HepG2 (cell line): ENCODE data around the gene HJURP. TPM values are rescaled to one million over a fixed set of nuclear protein-coding genes. Genes with fewer than 3 reads are reported as not detected.
A peak's percentile ranks its signal among the peaks of the same experiment; 100 is the strongest.

ENCODE experiments used
- ATF7-NPFF ChIP-seq: sonication (generic); formaldehyde crosslinking; IDR thresholded peaks from 2 replicates; pipeline ENCODE4 v1.8.1; 2023; ENCODE audit warnings: mild to moderate bottlenecking, low read depth, missing genetic modification reagents, moderate library complexity
- CCAR2 ChIP-seq: fragments of 200-400 bp; formaldehyde crosslinking; optimal IDR thresholded peaks from 2 replicates; pipeline ENCODE3; 2018; ENCODE audit warnings: low read depth, mild to moderate bottlenecking, low read length, moderate library complexity
- FOSL1 ChIP-seq: sonication (generic); formaldehyde crosslinking; IDR thresholded peaks from 2 replicates; pipeline ENCODE4 v1.9.0; 2021; ENCODE audit warnings: missing genetic modification reagents, borderline replicate concordance
- GATAD1 ChIP-seq: IDR thresholded peaks from 2 replicates; pipeline ENCODE4 v1.6.1; 2016; ENCODE audit warnings: missing genetic modification reagents, missing compliant biosample characterization
- MXI1 ChIP-seq: IDR thresholded peaks from 3 replicates; pipeline ENCODE4 v1.6.1; 2012; ENCODE audit warnings: low read depth, low read length, inconsistent platforms, borderline replicate concordance
- NFATC3 ChIP-seq: sonication (generic); formaldehyde crosslinking; IDR thresholded peaks from 2 replicates; pipeline ENCODE4 v1.5.1; 2020; ENCODE audit warnings: mild to moderate bottlenecking, missing genetic modification reagents
- REPIN1 ChIP-seq: sonication (generic); formaldehyde crosslinking; IDR thresholded peaks from 2 replicates; pipeline ENCODE4 v1.8.0; 2022; ENCODE audit warnings: missing genetic modification reagents, low read depth, mild to moderate bottlenecking, borderline replicate concordance
- YY1 ChIP-seq: IDR thresholded peaks from 2 replicates; pipeline ENCODE4 v1.6.1; 2011; ENCODE audit warnings: low read length, low read depth, moderate library complexity, mild to moderate bottlenecking; ENCODE audit not compliant: insufficient read depth, insufficient replicate concordance
- ZNF17 ChIP-seq: sonication (generic); formaldehyde crosslinking; IDR thresholded peaks from 2 replicates; pipeline ENCODE4 v1.5.0; 2020; ENCODE audit warnings: mild to moderate bottlenecking, missing genetic modification reagents
- ZNF766 ChIP-seq: sonication (generic); formaldehyde crosslinking; IDR thresholded peaks from 2 replicates; pipeline ENCODE4 v1.5.0; 2020; ENCODE audit warnings: missing genetic modification reagents, borderline replicate concordance
- ZNF773 ChIP-seq: sonication (generic); formaldehyde crosslinking; IDR thresholded peaks from 2 replicates; pipeline ENCODE4 v1.4.0; 2020; ENCODE audit warnings: missing genetic modification reagents, borderline replicate concordance
- ZNF775 ChIP-seq: sonication (generic); formaldehyde crosslinking; IDR thresholded peaks from 2 replicates; pipeline ENCODE4 v1.4.0; 2020; ENCODE audit warnings: missing genetic modification reagents, mild to moderate bottlenecking, moderate library complexity, borderline replicate concordance
- polyA plus RNA-seq, 8 experiments: library from polyadenylated mRNA; depleted of rRNA in 3 of 8; stranded (reverse) in 7 of 8; unstranded in 1 of 8; fragments of >200 nt; fragmentation: Illumina TruSeq in 4 of 8; extraction: Trizol in 4 of 8; gene quantifications; 2 replicates each; pipeline versions ENCODE4 v1.2.1 to v1.2.3, GENCODE V29; 2011 to 2016; ENCODE audit warnings: low read depth in 4 of 8, missing spikeins in 1 of 8, mixed read lengths in 1 of 8; ENCODE audit not compliant: insufficient read depth in 1 of 8
- total RNA-seq, 5 experiments: library from RNA; depleted of rRNA; stranded (reverse); fragments of >200 nt; fragmentation: Illumina TruSeq; extraction: Trizol; gene quantifications; 2 replicates each; pipeline ENCODE4 v1.2.3, GENCODE V29; 2016; ENCODE audit warnings: low read depth in 1 of 5
- TF ChIP-seq, protein P1 (sequence below), 2 experiments: sonication (generic) in 1 of 2; formaldehyde crosslinking in 1 of 2; IDR thresholded peaks; 2 replicates each; pipeline versions ENCODE4 v1.4.0 to v1.6.1; 2016 to 2020; ENCODE audit warnings: borderline replicate concordance in 1 of 2, low read depth in 1 of 2, mild to moderate bottlenecking in 1 of 2, missing genetic modification reagents in 1 of 2
- TF ChIP-seq, protein P2 (sequence below): sonication (generic); formaldehyde crosslinking; IDR thresholded peaks from 2 replicates; pipeline ENCODE4; 2020; ENCODE audit warnings: missing genetic modification reagents, mild to moderate bottlenecking, borderline replicate concordance
- TF ChIP-seq, protein P3 (sequence below): sonication (generic); formaldehyde crosslinking; IDR thresholded peaks from 2 replicates; pipeline ENCODE4 v1.4.0; 2020; ENCODE audit warnings: missing genetic modification reagents

Gene HJURP
- total and polyA plus RNA-seq, 2 of the 13 experiments (the other 11 are each of a cell fraction or from before 2014, with no cell fraction given), result 36.3 to 43.9 TPM

DNA sequence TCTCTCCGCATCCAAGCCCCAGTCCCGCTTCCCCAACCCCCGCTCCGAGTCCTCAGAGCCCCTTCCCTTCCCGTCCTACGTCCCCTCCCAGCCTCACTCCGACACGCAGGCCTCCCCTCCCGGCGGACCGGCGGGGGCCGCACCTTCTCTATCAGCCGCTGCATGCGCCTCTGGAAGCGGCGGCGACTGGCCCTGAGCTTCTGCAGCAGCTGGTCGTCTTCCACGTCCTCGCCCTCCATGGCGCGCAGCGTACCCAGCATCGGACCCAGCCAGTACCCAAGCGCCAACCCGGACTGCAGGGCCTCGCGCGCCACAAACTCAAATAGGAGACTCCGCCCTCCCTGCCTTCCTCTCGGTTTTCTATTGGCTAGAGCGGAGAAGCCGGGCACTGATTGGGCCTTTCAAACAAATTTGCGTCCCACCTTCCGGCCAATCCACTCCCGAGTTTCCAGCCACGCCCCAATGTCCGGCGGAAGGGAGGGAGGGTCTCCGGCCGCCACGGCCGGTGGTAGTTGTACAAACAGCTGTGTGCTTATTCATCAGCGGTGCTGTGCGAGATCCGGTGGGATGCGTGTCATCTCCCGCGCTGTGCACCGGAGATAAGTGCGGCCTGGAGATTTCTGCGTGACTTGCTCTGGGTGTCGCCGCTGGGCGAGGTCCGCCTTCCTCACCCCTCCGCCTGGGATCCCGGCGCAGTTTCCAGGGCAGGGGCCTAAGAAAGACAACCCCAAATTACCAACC, at the start of gene HJURP (continued):
- TF ChIP-seq ZNF766 (CRISPR knock-in tag), result no peak
- TF ChIP-seq, protein P1, sequence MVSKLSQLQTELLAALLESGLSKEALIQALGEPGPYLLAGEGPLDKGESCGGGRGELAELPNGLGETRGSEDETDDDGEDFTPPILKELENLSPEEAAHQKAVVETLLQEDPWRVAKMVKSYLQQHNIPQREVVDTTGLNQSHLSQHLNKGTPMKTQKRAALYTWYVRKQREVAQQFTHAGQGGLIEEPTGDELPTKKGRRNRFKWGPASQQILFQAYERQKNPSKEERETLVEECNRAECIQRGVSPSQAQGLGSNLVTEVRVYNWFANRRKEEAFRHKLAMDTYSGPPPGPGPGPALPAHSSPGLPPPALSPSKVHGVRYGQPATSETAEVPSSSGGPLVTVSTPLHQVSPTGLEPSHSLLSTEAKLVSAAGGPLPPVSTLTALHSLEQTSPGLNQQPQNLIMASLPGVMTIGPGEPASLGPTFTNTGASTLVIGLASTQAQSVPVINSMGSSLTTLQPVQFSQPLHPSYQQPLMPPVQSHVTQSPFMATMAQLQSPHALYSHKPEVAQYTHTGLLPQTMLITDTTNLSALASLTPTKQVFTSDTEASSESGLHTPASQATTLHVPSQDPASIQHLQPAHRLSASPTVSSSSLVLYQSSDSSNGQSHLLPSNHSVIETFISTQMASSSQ (IDR thresholded peaks at IDR 0.05; ENCODE audit: low read depth), result 0 out of 2 replicates have a peak, but pooled peaks have one; percentile 12
- TF ChIP-seq, protein P1 (CRISPR knock-in tag; IDR thresholded peaks at IDR 0.05; ENCODE audit: borderline replicate concordance), result no peak
- no peak for TF ChIP-seq ZNF775 (CRISPR knock-in tag)
- TF ChIP-seq ZNF17 (CRISPR knock-in tag), result no peak
- TF ChIP-seq YY1, result peak; percentile 40
- TF ChIP-seq FOSL1, result no peak
- TF ChIP-seq, protein P2, sequence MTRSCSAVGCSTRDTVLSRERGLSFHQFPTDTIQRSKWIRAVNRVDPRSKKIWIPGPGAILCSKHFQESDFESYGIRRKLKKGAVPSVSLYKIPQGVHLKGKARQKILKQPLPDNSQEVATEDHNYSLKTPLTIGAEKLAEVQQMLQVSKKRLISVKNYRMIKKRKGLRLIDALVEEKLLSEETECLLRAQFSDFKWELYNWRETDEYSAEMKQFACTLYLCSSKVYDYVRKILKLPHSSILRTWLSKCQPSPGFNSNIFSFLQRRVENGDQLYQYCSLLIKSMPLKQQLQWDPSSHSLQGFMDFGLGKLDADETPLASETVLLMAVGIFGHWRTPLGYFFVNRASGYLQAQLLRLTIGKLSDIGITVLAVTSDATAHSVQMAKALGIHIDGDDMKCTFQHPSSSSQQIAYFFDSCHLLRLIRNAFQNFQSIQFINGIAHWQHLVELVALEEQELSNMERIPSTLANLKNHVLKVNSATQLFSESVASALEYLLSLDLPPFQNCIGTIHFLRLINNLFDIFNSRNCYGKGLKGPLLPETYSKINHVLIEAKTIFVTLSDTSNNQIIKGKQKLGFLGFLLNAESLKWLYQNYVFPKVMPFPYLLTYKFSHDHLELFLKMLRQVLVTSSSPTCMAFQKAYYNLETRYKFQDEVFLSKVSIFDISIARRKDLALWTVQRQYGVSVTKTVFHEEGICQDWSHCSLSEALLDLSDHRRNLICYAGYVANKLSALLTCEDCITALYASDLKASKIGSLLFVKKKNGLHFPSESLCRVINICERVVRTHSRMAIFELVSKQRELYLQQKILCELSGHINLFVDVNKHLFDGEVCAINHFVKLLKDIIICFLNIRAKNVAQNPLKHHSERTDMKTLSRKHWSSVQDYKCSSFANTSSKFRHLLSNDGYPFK (CRISPR knock-in tag), result peak; percentile 79; the same call in 1 of the 2 replicates
- no peak for TF ChIP-seq ZNF773 (CRISPR knock-in tag)
- TF ChIP-seq CCAR2, result no peak
- TF ChIP-seq GATAD1, result peak; percentile 93
- peak; percentile 64; the same call in 1 of the 2 replicates for TF ChIP-seq NFATC3 (CRISPR knock-in tag)
- peak; percentile 99 for TF ChIP-seq ATF7-NPFF (CRISPR knock-in tag)
- peak; percentile 94 for TF ChIP-seq REPIN1 (CRISPR knock-in tag)
- TF ChIP-seq MXI1, result peak; percentile 90; the same call in 2 of the 3 replicates
- TF ChIP-seq, protein P3, sequence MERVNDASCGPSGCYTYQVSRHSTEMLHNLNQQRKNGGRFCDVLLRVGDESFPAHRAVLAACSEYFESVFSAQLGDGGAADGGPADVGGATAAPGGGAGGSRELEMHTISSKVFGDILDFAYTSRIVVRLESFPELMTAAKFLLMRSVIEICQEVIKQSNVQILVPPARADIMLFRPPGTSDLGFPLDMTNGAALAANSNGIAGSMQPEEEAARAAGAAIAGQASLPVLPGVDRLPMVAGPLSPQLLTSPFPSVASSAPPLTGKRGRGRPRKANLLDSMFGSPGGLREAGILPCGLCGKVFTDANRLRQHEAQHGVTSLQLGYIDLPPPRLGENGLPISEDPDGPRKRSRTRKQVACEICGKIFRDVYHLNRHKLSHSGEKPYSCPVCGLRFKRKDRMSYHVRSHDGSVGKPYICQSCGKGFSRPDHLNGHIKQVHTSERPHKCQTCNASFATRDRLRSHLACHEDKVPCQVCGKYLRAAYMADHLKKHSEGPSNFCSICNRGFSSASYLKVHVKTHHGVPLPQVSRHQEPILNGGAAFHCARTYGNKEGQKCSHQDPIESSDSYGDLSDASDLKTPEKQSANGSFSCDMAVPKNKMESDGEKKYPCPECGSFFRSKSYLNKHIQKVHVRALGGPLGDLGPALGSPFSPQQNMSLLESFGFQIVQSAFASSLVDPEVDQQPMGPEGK, result no peak; the same call in 1 of the 2 replicates
